K562 (cell line): ENCODE results near the gene NEURL1.

Experiments used
- BMI1 ChIP-seq: fragments of 150-350 bp; IDR thresholded peaks from 2 replicates; pipeline ENCODE4 v1.6.1; 2014; ENCODE audit warnings: low read length
- GABPA ChIP-seq: fragments of 200-800 bp; sonication (Bioruptor generic); conservative IDR thresholded peaks from 2 replicates; pipeline ENCODE4 v1.6.1; 2016; ENCODE audit warnings: low read depth, missing genetic modification characterization, missing compliant biosample characterization
- HNRNPK ChIP-seq: fragments of 200-400 bp; formaldehyde crosslinking; IDR thresholded peaks from one replicate; pipeline ENCODE4 v1.6.1; 2018; ENCODE audit warnings: mild to moderate bottlenecking, low read depth, low read length; ENCODE audit not compliant: poor library complexity, severe bottlenecking
- KLF13 ChIP-seq: fragments of 450-650 bp; IDR thresholded peaks from 2 replicates; pipeline ENCODE4 v1.6.1; 2016; ENCODE audit warnings: missing genetic modification characterization, low read depth, mild to moderate bottlenecking, missing compliant biosample characterization, moderate library complexity, borderline replicate concordance
- KLF16 ChIP-seq: IDR thresholded peaks from 2 replicates; pipeline ENCODE4 v1.6.1; 2016; ENCODE audit warnings: antibody characterized with exemption
- PHB ChIP-seq: fragments of 250-450 bp; sonication (Bioruptor Pico); IDR thresholded peaks from 2 replicates; pipeline ENCODE4 v1.5.0; 2021
- SIN3A ChIP-seq, 2 experiments: fragments of 150-350 bp in 1 of 2; IDR thresholded peaks; 2 replicates each; pipeline ENCODE4 v1.6.1; 2011 to 2016; ENCODE audit warnings: borderline replicate concordance in 2 of 2, low read depth in 2 of 2, low read length in 2 of 2, mild to moderate bottlenecking in 2 of 2, moderate library complexity in 2 of 2; ENCODE audit not compliant: control insufficient read depth in 1 of 2
- TF ChIP-seq, protein P1 (sequence below): sonication (generic); formaldehyde crosslinking; IDR thresholded peaks from 2 replicates; pipeline ENCODE4 v1.9.0; 2022; ENCODE audit warnings: mild to moderate bottlenecking, missing genetic modification reagents
- TF ChIP-seq, protein P2 (sequence below): IDR thresholded peaks from 2 replicates; pipeline ENCODE4 v1.6.1; 2011; ENCODE audit warnings: borderline replicate concordance, low read depth, mild to moderate bottlenecking, moderate library complexity, low read length; ENCODE audit not compliant: insufficient read depth, poor library complexity, severe bottlenecking
- TF ChIP-seq, protein P3 (sequence below), 3 experiments: IDR thresholded peaks in 2 of 3; conservative IDR thresholded peaks in 1 of 3; 2 replicates each; pipeline ENCODE4 v1.5.1; 2011 to 2012; ENCODE audit warnings: low read length in 3 of 3, mild to moderate bottlenecking in 3 of 3, control low read depth in 2 of 3, improper control_type of control experiment in 1 of 3, inconsistent platforms in 1 of 3, low read depth in 1 of 3, mixed read lengths in 1 of 3, moderate library complexity in 1 of 3; ENCODE audit not compliant: insufficient read depth in 2 of 3
- TF ChIP-seq, protein P4 (sequence below), 2 experiments: fragments of 200-800 bp in 1 of 2; sonication (Bioruptor generic) in 1 of 2; sonication (generic) in 1 of 2; formaldehyde crosslinking in 1 of 2; IDR thresholded peaks in 1 of 2; conservative IDR thresholded peaks in 1 of 2; 2 replicates each; pipeline versions ENCODE4 v1.5.0 to v1.6.1; 2016 to 2020; ENCODE audit warnings: missing compliant biosample characterization in 1 of 2, missing genetic modification characterization in 1 of 2, missing genetic modification reagents in 1 of 2
- TF ChIP-seq, protein P5 (sequence below): fragments of 450-650 bp; IDR thresholded peaks from 2 replicates; pipeline ENCODE4 v1.7.1; 2018; ENCODE audit warnings: mild to moderate bottlenecking, low read depth; ENCODE audit not compliant: partially characterized antibody
- TF ChIP-seq, protein P6 (sequence below), 2 experiments: IDR thresholded peaks; 2 replicates each; pipeline ENCODE4 v1.6.1; 2011; ENCODE audit warnings: borderline replicate concordance in 1 of 2, control low read depth in 1 of 2, low read depth in 1 of 2, low read length in 1 of 2, mild to moderate bottlenecking in 1 of 2, mixed read lengths in 1 of 2, moderate library complexity in 1 of 2; ENCODE audit not compliant: insufficient read depth in 1 of 2, insufficient read length in 1 of 2, poor library complexity in 1 of 2, severe bottlenecking in 1 of 2; ENCODE audit errors: extremely low read depth in 1 of 2

DNA sequence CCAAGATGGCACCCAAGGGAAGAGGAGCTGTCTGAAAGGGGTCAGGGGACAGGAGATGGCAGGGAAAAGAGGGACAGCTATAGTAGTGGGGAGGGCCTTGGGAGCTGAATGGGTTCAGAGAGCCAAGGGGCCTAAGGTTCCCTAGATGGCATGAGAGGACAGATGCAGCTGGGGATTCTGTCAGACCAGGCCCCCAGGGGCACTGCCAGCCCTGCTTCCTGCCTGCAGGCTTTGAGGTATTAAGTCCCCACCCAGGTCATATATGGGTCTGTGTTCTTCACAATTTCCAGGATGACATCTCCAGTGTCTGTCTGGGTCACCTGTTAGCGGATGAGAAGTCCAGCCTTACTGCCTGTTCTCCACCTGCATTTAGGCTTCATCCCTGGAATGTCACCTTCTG lies 56.7 kb downstream of the NEURL1 start:
- no peak for TF ChIP-seq KLF13 (tag)
- TF ChIP-seq, protein P1, sequence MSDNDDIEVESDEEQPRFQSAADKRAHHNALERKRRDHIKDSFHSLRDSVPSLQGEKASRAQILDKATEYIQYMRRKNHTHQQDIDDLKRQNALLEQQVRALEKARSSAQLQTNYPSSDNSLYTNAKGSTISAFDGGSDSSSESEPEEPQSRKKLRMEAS, result no peak
- TF ChIP-seq GABPA (tag), result no peak
- TF ChIP-seq, protein P2, sequence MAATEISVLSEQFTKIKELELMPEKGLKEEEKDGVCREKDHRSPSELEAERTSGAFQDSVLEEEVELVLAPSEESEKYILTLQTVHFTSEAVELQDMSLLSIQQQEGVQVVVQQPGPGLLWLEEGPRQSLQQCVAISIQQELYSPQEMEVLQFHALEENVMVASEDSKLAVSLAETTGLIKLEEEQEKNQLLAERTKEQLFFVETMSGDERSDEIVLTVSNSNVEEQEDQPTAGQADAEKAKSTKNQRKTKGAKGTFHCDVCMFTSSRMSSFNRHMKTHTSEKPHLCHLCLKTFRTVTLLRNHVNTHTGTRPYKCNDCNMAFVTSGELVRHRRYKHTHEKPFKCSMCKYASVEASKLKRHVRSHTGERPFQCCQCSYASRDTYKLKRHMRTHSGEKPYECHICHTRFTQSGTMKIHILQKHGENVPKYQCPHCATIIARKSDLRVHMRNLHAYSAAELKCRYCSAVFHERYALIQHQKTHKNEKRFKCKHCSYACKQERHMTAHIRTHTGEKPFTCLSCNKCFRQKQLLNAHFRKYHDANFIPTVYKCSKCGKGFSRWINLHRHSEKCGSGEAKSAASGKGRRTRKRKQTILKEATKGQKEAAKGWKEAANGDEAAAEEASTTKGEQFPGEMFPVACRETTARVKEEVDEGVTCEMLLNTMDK, result no peak
- TF ChIP-seq, protein P3, sequence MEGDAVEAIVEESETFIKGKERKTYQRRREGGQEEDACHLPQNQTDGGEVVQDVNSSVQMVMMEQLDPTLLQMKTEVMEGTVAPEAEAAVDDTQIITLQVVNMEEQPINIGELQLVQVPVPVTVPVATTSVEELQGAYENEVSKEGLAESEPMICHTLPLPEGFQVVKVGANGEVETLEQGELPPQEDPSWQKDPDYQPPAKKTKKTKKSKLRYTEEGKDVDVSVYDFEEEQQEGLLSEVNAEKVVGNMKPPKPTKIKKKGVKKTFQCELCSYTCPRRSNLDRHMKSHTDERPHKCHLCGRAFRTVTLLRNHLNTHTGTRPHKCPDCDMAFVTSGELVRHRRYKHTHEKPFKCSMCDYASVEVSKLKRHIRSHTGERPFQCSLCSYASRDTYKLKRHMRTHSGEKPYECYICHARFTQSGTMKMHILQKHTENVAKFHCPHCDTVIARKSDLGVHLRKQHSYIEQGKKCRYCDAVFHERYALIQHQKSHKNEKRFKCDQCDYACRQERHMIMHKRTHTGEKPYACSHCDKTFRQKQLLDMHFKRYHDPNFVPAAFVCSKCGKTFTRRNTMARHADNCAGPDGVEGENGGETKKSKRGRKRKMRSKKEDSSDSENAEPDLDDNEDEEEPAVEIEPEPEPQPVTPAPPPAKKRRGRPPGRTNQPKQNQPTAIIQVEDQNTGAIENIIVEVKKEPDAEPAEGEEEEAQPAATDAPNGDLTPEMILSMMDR (IDR thresholded peaks at IDR 0.05 in 2 of 3, conservative IDR thresholded peaks at IDR 0.05 in 1 of 3; ENCODE audit: insufficient read depth in 2 of 3, low read depth in 1 of 3, low read length in 3 of 3), result no peak
- TF ChIP-seq HNRNPK, result no peak
- no peak for TF ChIP-seq SIN3A (IDR thresholded peaks at IDR 0.05; ENCODE audit: borderline replicate concordance in 2 of 2, control insufficient read depth in 1 of 2, low read depth in 2 of 2, low read length in 2 of 2)
- TF ChIP-seq, protein P4, sequence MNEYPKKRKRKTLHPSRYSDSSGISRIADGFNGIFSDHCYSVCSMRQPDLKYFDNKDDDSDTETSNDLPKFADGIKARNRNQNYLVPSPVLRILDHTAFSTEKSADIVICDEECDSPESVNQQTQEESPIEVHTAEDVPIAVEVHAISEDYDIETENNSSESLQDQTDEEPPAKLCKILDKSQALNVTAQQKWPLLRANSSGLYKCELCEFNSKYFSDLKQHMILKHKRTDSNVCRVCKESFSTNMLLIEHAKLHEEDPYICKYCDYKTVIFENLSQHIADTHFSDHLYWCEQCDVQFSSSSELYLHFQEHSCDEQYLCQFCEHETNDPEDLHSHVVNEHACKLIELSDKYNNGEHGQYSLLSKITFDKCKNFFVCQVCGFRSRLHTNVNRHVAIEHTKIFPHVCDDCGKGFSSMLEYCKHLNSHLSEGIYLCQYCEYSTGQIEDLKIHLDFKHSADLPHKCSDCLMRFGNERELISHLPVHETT (CRISPR knock-in tag; conservative IDR thresholded peaks at IDR 0.05 in 1 of 2, IDR thresholded peaks at IDR 0.05 in 1 of 2), result no peak
- TF ChIP-seq KLF16, result no peak
- TF ChIP-seq, protein P5, sequence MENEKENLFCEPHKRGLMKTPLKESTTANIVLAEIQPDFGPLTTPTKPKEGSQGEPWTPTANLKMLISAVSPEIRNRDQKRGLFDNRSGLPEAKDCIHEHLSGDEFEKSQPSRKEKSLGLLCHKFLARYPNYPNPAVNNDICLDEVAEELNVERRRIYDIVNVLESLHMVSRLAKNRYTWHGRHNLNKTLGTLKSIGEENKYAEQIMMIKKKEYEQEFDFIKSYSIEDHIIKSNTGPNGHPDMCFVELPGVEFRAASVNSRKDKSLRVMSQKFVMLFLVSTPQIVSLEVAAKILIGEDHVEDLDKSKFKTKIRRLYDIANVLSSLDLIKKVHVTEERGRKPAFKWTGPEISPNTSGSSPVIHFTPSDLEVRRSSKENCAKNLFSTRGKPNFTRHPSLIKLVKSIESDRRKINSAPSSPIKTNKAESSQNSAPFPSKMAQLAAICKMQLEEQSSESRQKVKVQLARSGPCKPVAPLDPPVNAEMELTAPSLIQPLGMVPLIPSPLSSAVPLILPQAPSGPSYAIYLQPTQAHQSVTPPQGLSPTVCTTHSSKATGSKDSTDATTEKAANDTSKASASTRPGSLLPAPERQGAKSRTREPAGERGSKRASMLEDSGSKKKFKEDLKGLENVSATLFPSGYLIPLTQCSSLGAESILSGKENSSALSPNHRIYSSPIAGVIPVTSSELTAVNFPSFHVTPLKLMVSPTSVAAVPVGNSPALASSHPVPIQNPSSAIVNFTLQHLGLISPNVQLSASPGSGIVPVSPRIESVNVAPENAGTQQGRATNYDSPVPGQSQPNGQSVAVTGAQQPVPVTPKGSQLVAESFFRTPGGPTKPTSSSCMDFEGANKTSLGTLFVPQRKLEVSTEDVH, result no peak
- TF ChIP-seq PHB, result no peak
- TF ChIP-seq, protein P6, sequence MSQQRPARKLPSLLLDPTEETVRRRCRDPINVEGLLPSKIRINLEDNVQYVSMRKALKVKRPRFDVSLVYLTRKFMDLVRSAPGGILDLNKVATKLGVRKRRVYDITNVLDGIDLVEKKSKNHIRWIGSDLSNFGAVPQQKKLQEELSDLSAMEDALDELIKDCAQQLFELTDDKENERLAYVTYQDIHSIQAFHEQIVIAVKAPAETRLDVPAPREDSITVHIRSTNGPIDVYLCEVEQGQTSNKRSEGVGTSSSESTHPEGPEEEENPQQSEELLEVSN (IDR thresholded peaks at IDR 0.05; ENCODE audit: borderline replicate concordance in 1 of 2, extremely low read depth in 1 of 2, insufficient read depth in 1 of 2, insufficient read length in 1 of 2, low read depth in 1 of 2, low read length in 1 of 2, poor library complexity in 1 of 2, severe bottlenecking in 1 of 2), result no peak
- no peak for TF ChIP-seq BMI1
